ENCODE measurements around the gene AMOTL2. TPM values are rescaled to one million over a fixed set of nuclear protein-coding genes. Genes with fewer than 3 reads are reported as not detected.

AMOTL2 gene
- total RNA-seq, 1 experiment from 2014 or later: 76.9 TPM

- TF ChIP-seq GABPB1 (CRISPR knock-in tag; IDR thresholded peaks at IDR 0.05): no peak
- no peak for TF ChIP-seq CREM (CRISPR knock-in tag; IDR thresholded peaks at IDR 0.05)
- no peak for TF ChIP-seq SMAD4 (CRISPR knock-in tag; IDR thresholded peaks at IDR 0.05)
- no peak for TF ChIP-seq ZNF425 (CRISPR knock-in tag; conservative IDR thresholded peaks at IDR 0.05)
- no peak for TF ChIP-seq ZNF281 (CRISPR knock-in tag; IDR thresholded peaks at IDR 0.05)
- TF ChIP-seq E2F4 (CRISPR knock-in tag; IDR thresholded peaks at IDR 0.05; ENCODE audit: borderline replicate concordance, low read depth): no peak
Measured at GRCh38 chr3:134317106-134317947, 56.9 kb downstream of the AMOTL2 start.

GRCh38 chr3:134315286-134316106 lies 58.8 kb downstream of the AMOTL2 start:
- H3K4me1 Mint-ChIP-seq: peaks cover 26% of the 10 kb centered on the region
- CTCF ChIA-PET: interaction anchor here (1.8 to 9.1 kb wide), 4 partner anchors 49 to 158 kb away, joined by 6 to 175 read pairs (median 34); partner anchors contain the start of gene AMOTL2
- H3K4me3 Mint-ChIP-seq: no peak overlapping the region; the same call in 1 of the 2 replicates
- TF ChIP-seq NR1H2 (CRISPR knock-in tag; IDR thresholded peaks at IDR 0.05) (no peak), FOXP1 (CRISPR knock-in tag; IDR thresholded peaks at IDR 0.05; ENCODE audit: borderline replicate concordance) (peak; percentile 27; the same call in 1 of the 2 replicates), ERG (CRISPR knock-in tag; IDR thresholded peaks at IDR 0.05) (no peak), GTF2I (CRISPR knock-in tag; conservative IDR thresholded peaks at IDR 0.05) (no peak), FOXJ3 (CRISPR knock-in tag; IDR thresholded peaks at IDR 0.05; ENCODE audit: borderline replicate concordance) (no peak), ZNF532 (CRISPR knock-in tag; IDR thresholded peaks at IDR 0.05; ENCODE audit: borderline replicate concordance) (no peak), ZBTB21 (CRISPR knock-in tag; IDR thresholded peaks at IDR 0.05; ENCODE audit: borderline replicate concordance) (no peak), E2F5 (CRISPR knock-in tag; IDR thresholded peaks at IDR 0.05) (no peak), FOXK1 (CRISPR knock-in tag; IDR thresholded peaks at IDR 0.05) (no peak)

More at GRCh38 chr3:134317106-134317947, 56.9 kb downstream of the AMOTL2 start:
- ChIA-PET CTCF (interaction anchor here (0.7 kb wide), 1 partner anchor 163 kb away, joined by 3 read pairs; no protein-coding TSS in a partner anchor), POLR2A (no interaction called here)
- DNase-seq (ENCODE audit: low spot score): no peak
- H3K4me3 Mint-ChIP-seq: no peak overlapping the region
- ATAC-seq: no peak
- H3K27me3 Mint-ChIP-seq (ENCODE audit: low read depth): peaks cover 20% of the 10 kb centered on the region
- no peaks in the 10 kb centered on the region for H3K9me3 Mint-ChIP-seq
- no peaks in the 10 kb centered on the region for H3K36me3 Mint-ChIP-seq
- H3K27ac Mint-ChIP-seq: peak overlapping the region; percentile 29; the same call in 1 of the 2 replicates
- H3K4me1 Mint-ChIP-seq: peaks cover 25% of the 10 kb centered on the region

More at GRCh38 chr3:134315286-134316106, 58.8 kb downstream of the AMOTL2 start:
- POLR2A ChIA-PET: interaction anchor here (1.0 to 4.2 kb wide), 4 partner anchors 10 to 59 kb away, joined by 3 to 53 read pairs (median 29); partner anchors contain the start of gene AMOTL2
- H3K36me3 Mint-ChIP-seq: no peaks in the 10 kb centered on the region
- DNase-seq (ENCODE audit: low spot score) (peak; percentile 40), ATAC-seq (no peak)
- peaks cover 20% of the 10 kb centered on the region for H3K27me3 Mint-ChIP-seq (ENCODE audit: low read depth)
- H3K27ac Mint-ChIP-seq: no peak overlapping the region
- no peaks in the 10 kb centered on the region for H3K9me3 Mint-ChIP-seq

Measured in WTC11 (cell line).